Measurements from ENCODE around the gene C1RL. TPM values are rescaled to one million over a fixed set of nuclear protein-coding genes. Genes with fewer than 3 reads are reported as not detected.

Gene C1RL
- total RNA-seq, 1 donor from 2014 or later = 58.5 TPM

- no peak overlapping the region for H3K4me3 Mint-ChIP-seq
- H3K27ac Mint-ChIP-seq = no peak overlapping the region
- H3K27me3 Mint-ChIP-seq (ENCODE audit: low read depth) = peaks cover 14% of the 10 kb centered on the region
- H3K9me3 Mint-ChIP-seq = peaks cover 3% of the 10 kb centered on the region
- H3K36me3 Mint-ChIP-seq = peaks cover 13% of the 10 kb centered on the region
- peaks cover 4% of the 10 kb centered on the region for H3K4me1 Mint-ChIP-seq
- no peak for DNase-seq (ENCODE audit: low spot score in 2 of 2, unreplicated experiment in 2 of 2)
- no peak for TF ChIP-seq CTCF (IDR thresholded peaks at IDR 0.05; ENCODE audit: unreplicated experiment)
Observed at GRCh38 chr12:7078163-7078562, 30.9 kb downstream of the C1RL start.

DNA sequence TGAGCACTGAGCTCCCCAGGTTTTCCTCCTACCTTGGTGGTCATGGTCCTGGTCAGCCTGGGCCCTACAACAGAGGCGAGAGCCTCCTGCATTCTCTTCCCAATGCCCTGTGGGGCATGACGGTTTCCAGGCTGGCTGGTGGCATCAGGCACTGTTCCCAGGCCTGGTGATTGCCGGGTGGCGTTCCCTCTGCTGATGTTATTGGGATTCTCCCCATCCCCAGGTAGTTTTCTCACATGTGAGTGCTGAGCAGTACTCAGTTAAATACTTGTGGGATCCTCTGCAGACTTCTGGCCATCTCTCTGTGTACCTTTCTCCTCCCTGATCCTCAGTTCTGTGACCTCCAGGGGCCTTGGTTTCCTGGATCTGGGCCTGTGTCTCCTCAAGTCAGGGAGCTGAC is 32.5 kb downstream of the C1RL start:
- no peak overlapping the region for H3K27ac Mint-ChIP-seq
- no peak for TF ChIP-seq CTCF (IDR thresholded peaks at IDR 0.05; ENCODE audit: unreplicated experiment)
- no peaks in the 10 kb centered on the region for H3K9me3 Mint-ChIP-seq
- no peak overlapping the region for H3K4me3 Mint-ChIP-seq
- DNase-seq (ENCODE audit: low spot score in 2 of 2, unreplicated experiment in 2 of 2) = no peak
- peaks cover 25% of the 10 kb centered on the region for H3K27me3 Mint-ChIP-seq (ENCODE audit: low read depth)
- peaks cover 4% of the 10 kb centered on the region for H3K4me1 Mint-ChIP-seq
- H3K36me3 Mint-ChIP-seq = peaks cover 2% of the 10 kb centered on the region

- Mint-ChIP-seq H3K27me3 (ENCODE audit: low read depth) (peaks cover 25% of the 10 kb centered on the region), H3K27ac (no peak overlapping the region), H3K4me3 (no peak overlapping the region), H3K36me3 (peaks cover 2% of the 10 kb centered on the region), H3K9me3 (no peaks in the 10 kb centered on the region), H3K4me1 (peaks cover 4% of the 10 kb centered on the region)
- DNase-seq (ENCODE audit: low spot score in 2 of 2, unreplicated experiment in 2 of 2) = no peak
- TF ChIP-seq CTCF (IDR thresholded peaks at IDR 0.05; ENCODE audit: unreplicated experiment) = no peak
Observed at GRCh38 chr12:7075939-7076338, 33.1 kb downstream of the C1RL start.

- H3K36me3 Mint-ChIP-seq = peaks cover under 1% of the 10 kb centered on the region
Observed at GRCh38 chr12:7075518-7075917, 33.5 kb downstream of the C1RL start.

DNA sequence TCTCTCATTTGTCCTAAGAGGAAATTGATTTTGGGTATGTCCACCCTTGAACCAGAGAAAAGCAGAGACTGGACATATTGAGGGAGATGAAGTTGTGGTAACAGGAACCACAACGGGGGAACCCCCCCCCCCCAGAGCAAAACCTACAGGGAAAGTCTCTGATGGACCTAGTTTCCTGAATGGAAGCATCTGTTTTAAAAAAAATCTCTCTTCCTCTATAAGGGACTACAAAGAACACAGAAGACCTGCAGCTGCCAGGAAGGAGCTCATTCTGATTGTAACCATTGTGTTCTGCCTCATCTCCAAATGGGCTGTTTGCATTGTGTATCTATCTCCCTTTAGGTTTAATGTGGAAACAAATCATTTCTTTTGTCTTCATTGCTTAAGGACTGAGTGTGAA is 35.1 kb downstream of the C1RL start:
- Mint-ChIP-seq H3K27ac (no peak overlapping the region), H3K4me1 (peaks cover 5% of the 10 kb centered on the region), H3K4me3 (no peak overlapping the region), H3K36me3 (peaks cover 2% of the 10 kb centered on the region), H3K27me3 (ENCODE audit: low read depth) (peaks cover 25% of the 10 kb centered on the region), H3K9me3 (no peaks in the 10 kb centered on the region)
- TF ChIP-seq CTCF (IDR thresholded peaks at IDR 0.05; ENCODE audit: unreplicated experiment) = no peak
- no peak for DNase-seq (ENCODE audit: low spot score in 2 of 2, unreplicated experiment in 2 of 2)

More at GRCh38 chr12:7075518-7075917, 33.5 kb downstream of the C1RL start:
- H3K4me1 Mint-ChIP-seq = peaks cover 4% of the 10 kb centered on the region
- H3K9me3 Mint-ChIP-seq = no peaks in the 10 kb centered on the region
- DNase-seq (ENCODE audit: low spot score in 2 of 2, unreplicated experiment in 2 of 2) = no peak
- TF ChIP-seq CTCF (IDR thresholded peaks at IDR 0.05; ENCODE audit: unreplicated experiment) = no peak
- H3K27ac Mint-ChIP-seq = no peak overlapping the region
- no peak overlapping the region for H3K4me3 Mint-ChIP-seq
- H3K27me3 Mint-ChIP-seq (ENCODE audit: low read depth) = peaks cover 25% of the 10 kb centered on the region

DNA sequence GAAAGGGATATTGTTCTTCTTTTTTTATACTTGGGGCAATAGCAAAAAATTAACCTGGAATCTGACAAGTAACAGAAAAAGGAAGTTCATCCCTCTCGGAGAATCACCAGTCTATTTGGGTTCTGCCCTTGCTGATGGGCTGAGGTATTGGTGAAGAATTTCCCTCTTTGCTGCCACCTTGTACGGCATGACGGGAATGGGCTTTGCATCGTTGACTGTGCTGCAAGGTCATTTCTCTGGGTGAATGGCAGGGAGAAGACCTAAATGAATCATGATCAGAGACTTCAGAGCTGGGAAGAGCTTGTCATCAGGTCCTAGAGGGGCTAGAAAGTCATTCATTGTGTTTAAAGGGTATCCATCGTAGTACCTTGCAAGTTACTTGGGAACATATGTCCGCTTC is 36.5 kb downstream of the C1RL start:
- H3K4me3 Mint-ChIP-seq = no peak overlapping the region

More for the DNA sequence above, 36.5 kb downstream of the C1RL start:
- peaks cover 2% of the 10 kb centered on the region for H3K36me3 Mint-ChIP-seq
- peaks cover 18% of the 10 kb centered on the region for H3K4me1 Mint-ChIP-seq
- H3K27me3 Mint-ChIP-seq (ENCODE audit: low read depth) = peaks cover 25% of the 10 kb centered on the region
- H3K27ac Mint-ChIP-seq = no peak overlapping the region
- TF ChIP-seq CTCF (IDR thresholded peaks at IDR 0.05; ENCODE audit: unreplicated experiment) = no peak
- H3K9me3 Mint-ChIP-seq = no peaks in the 10 kb centered on the region
- no peak for DNase-seq (ENCODE audit: low spot score in 2 of 2, unreplicated experiment in 2 of 2)

Measured in mesothelial cell of epicardium (in vitro differentiated cells).